Renal pelvis (tissue), 4 donors: ENCODE results near the gene THTPA. TPM values are rescaled to one million over a fixed set of nuclear protein-coding genes. Genes with fewer than 3 reads are reported as not detected.
"Not testable (repeated sequence)": the region's sequence is repeated elsewhere in the genome, so short reads cannot be mapped to it uniquely, and the experiment has no call there.

Experiments
- DNase-seq: peaks from one replicate; pipeline ENCODE4 v3.0.0-alpha.2; 2013
- polyA plus RNA-seq, 3 donors: library from polyadenylated mRNA; unstranded; fragments of 120-200 nt; gene quantifications; one replicate each; pipeline ENCODE4 v1.2.1, GENCODE V29; 2013; ENCODE audit not compliant: insufficient read length in 3 of 3

Gene THTPA
- polyA plus RNA-seq, 3 donors: 19.0 to 20.5 (median 19.7) TPM

GRCh38 chr14:23609001-23609400 lies 52.9 kb downstream of the THTPA start:
- no peak for DNase-seq

- not testable (repeated sequence) for DNase-seq
These were observed 53.5 kb downstream of the THTPA start for GRCh38 chr14:23609411-23610089.

Other genes starting within 250 kb of the THTPA start
- 10 to 100 TPM; 38.2 to 54.4 (median 47.7) TPM for gene BCL2L2, start 249.4 kb upstream of the THTPA start, polyA plus RNA-seq
- gene PABPN1, start 234.8 kb upstream of the THTPA start, polyA plus RNA-seq: 100 to 1,000 TPM; 269 to 322 (median 307) TPM
- 10 to 100 TPM; 62.9 to 78.3 (median 69.0) TPM for gene SLC22A17, start 203.4 kb upstream of the THTPA start, polyA plus RNA-seq
- gene EFS, start 191.1 kb upstream of the THTPA start, polyA plus RNA-seq: 10 to 100 TPM; 41.1 to 55.6 (median 45.5) TPM
- gene IL25, start 183.5 kb upstream of the THTPA start, polyA plus RNA-seq: not detected
- gene CMTM5, start 179.2 kb upstream of the THTPA start, polyA plus RNA-seq: 1 to 10 TPM; 2.3 to 3.1 (median 2.6) TPM
- gene MYH6, start 148.0 kb upstream of the THTPA start, polyA plus RNA-seq: under 1 TPM; 0.07 to 0.17 (median 0.16) TPM
- gene MYH7, start 120.6 kb upstream of the THTPA start, polyA plus RNA-seq: under 1 TPM; 0.40 to 0.62 (median 0.56) TPM
- 10 to 100 TPM; 60.0 to 72.5 (median 68.9) TPM for gene NGDN, start 86.6 kb upstream of the THTPA start, polyA plus RNA-seq
- gene ZFHX2, start 4.5 kb upstream of the THTPA start, polyA plus RNA-seq: 10 to 100 TPM in 2 of 3 donors, 1 to 10 TPM in 1; 8.3 to 12.4 (median 11.0) TPM
- gene AP1G2, start 11.5 kb downstream of the THTPA start, polyA plus RNA-seq: 100 to 1,000 TPM in 2 of 3 donors, 10 to 100 TPM in 1; 79.0 to 122 (median 113) TPM
- gene JPH4, start 22.5 kb downstream of the THTPA start, polyA plus RNA-seq: 10 to 100 TPM in 2 of 3 donors, 1 to 10 TPM in 1; 9.1 to 13.5 (median 11.9) TPM
- 10 to 100 TPM; 50.5 to 67.2 (median 62.0) TPM for gene DHRS2, start 80.1 kb downstream of the THTPA start, polyA plus RNA-seq